ENCODE data around the gene IL6. TPM values are rescaled to one million over a fixed set of nuclear protein-coding genes. Genes with fewer than 3 reads are reported as not detected.

IL6 gene
- total and polyA plus RNA-seq, 9 of the 15 experiments (the other 6 are each of a cell fraction or from before 2014, with no cell fraction given), result 0.76 to 2.9 (median 1.5) TPM

- no peak for TF ChIP-seq E2F5 (CRISPR knock-in tag; IDR thresholded peaks at IDR 0.05)
- peak; percentile 70 for TF ChIP-seq CREM (IDR thresholded peaks at IDR 0.05; ENCODE audit: low read depth)
- peak; percentile 77 for TF ChIP-seq GATA2 (CRISPR knock-in tag; IDR thresholded peaks at IDR 0.05)
- TF ChIP-seq BACH1 (tag; IDR thresholded peaks at IDR 0.05), result peak; percentile 23; the same call in 1 of the 2 replicates
- TF ChIP-seq JUND (IDR thresholded peaks at IDR 0.05; ENCODE audit: borderline replicate concordance, low read depth, low read length), result peak; percentile 67
- TF ChIP-seq JUND (tag; IDR thresholded peaks at IDR 0.05; ENCODE audit: borderline replicate concordance, low read depth, low read length), result peak; percentile 81; the same call in 1 of the 3 replicates
- TF ChIP-seq MAZ (CRISPR knock-in tag; conservative IDR thresholded peaks at IDR 0.05 in 1 of 2, IDR thresholded peaks at IDR 0.05 in 1 of 2), result peak; percentile 46 to 53; a peak in 3 of 4 replicates
- TF ChIP-seq GABPB1 (CRISPR knock-in tag; IDR thresholded peaks at IDR 0.05), result 0 out of 2 replicates have a peak, but pooled peaks have one; percentile 9
- 0 out of 2 replicates have a peak, but pooled peaks have one; percentile 55 for TF ChIP-seq ZNF445 (CRISPR knock-in tag; IDR thresholded peaks at IDR 0.05; ENCODE audit: low read depth)
- peak; percentile 37; the same call in 1 of the 2 replicates for TF ChIP-seq JUN (IDR thresholded peaks at IDR 0.05; ENCODE audit: borderline replicate concordance, low read depth, low read length)
- TF ChIP-seq JUN (CRISPR knock-in tag; IDR thresholded peaks at IDR 0.05; ENCODE audit: borderline replicate concordance), result no peak
- TF ChIP-seq ILK (tag; IDR thresholded peaks at IDR 0.05; ENCODE audit: borderline replicate concordance, low read depth), result no peak
- peak; percentile 28; the same call in 1 of the 2 replicates for TF ChIP-seq ZNF175 (CRISPR knock-in tag; IDR thresholded peaks at IDR 0.05; ENCODE audit: low read depth)
- TF ChIP-seq TAF7 (tag; IDR thresholded peaks at IDR 0.05), result 0 out of 2 replicates have a peak, but pooled peaks have one; percentile 27
- TF ChIP-seq LEF1 (IDR thresholded peaks at IDR 0.05), result peak; percentile 44; the same call in 1 of the 2 replicates
- no peak for TF ChIP-seq ZNF146 (CRISPR knock-in tag; IDR thresholded peaks at IDR 0.05; ENCODE audit: unreplicated experiment)
- TF ChIP-seq GATAD2A (IDR thresholded peaks at IDR 0.05), result peak; percentile 91
- TF ChIP-seq BRD9 (IDR thresholded peaks at IDR 0.05; ENCODE audit: low read depth, partially characterized antibody), result peak; percentile 17
- TF ChIP-seq HDAC1 (IDR thresholded peaks at IDR 0.05), result peak in 1 of 2 experiments; percentile 88; a peak in 1 of 4 replicates
- peak; percentile 75; the same call in 1 of the 2 replicates for TF ChIP-seq NBN (IDR thresholded peaks at IDR 0.05; ENCODE audit: low read depth)
- TF ChIP-seq OTX1 (CRISPR knock-in tag; IDR thresholded peaks at IDR 0.05), result peak; percentile 55; the same call in 1 of the 2 replicates
- TF ChIP-seq, protein P1, sequence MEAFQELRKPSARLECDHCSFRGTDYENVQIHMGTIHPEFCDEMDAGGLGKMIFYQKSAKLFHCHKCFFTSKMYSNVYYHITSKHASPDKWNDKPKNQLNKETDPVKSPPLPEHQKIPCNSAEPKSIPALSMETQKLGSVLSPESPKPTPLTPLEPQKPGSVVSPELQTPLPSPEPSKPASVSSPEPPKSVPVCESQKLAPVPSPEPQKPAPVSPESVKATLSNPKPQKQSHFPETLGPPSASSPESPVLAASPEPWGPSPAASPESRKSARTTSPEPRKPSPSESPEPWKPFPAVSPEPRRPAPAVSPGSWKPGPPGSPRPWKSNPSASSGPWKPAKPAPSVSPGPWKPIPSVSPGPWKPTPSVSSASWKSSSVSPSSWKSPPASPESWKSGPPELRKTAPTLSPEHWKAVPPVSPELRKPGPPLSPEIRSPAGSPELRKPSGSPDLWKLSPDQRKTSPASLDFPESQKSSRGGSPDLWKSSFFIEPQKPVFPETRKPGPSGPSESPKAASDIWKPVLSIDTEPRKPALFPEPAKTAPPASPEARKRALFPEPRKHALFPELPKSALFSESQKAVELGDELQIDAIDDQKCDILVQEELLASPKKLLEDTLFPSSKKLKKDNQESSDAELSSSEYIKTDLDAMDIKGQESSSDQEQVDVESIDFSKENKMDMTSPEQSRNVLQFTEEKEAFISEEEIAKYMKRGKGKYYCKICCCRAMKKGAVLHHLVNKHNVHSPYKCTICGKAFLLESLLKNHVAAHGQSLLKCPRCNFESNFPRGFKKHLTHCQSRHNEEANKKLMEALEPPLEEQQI (IDR thresholded peaks at IDR 0.05), result 0 out of 2 replicates have a peak, but pooled peaks have one; percentile 12
- TF ChIP-seq ARHGAP35 (IDR thresholded peaks at IDR 0.05; ENCODE audit: partially characterized antibody), result no peak
- TF ChIP-seq, protein P2, sequence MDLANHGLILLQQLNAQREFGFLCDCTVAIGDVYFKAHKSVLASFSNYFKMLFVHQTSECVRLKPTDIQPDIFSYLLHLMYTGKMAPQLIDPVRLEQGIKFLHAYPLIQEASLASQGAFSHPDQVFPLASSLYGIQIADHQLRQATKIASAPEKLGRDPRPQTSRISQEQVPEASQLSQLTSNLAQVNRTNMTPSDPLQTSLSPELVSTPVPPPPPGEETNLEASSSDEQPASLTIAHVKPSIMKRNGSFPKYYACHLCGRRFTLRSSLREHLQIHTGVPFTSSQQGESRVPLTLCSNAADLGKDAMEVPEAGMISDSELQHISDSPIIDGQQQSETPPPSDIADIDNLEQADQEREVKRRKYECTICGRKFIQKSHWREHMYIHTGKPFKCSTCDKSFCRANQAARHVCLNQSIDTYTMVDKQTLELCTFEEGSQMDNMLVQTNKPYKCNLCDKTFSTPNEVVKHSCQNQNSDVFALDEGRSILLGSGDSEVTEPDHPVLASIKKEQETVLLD (IDR thresholded peaks at IDR 0.05), result peak; percentile 80
- peak; percentile 90 for TF ChIP-seq EGR1 (conservative IDR thresholded peaks at IDR 0.05)
Observed at GRCh38 chr7:22680482-22680911, 46.5 kb upstream of the IL6 start (continued).
